Spleen (tissue), 7 donors: ENCODE data around the gene HLA-DQB2.

Experiments used
- POLR2A ChIP-seq, 3 donors: fragments of 450-650 bp; IDR thresholded peaks; one replicate each; pipeline ENCODE4 v1.5.1; 2017; ENCODE audit warnings: antibody characterized with exemption in 3 of 3, mild to moderate bottlenecking in 1 of 3
- POLR2AphosphoS5 ChIP-seq, 3 donors: sonication (generic); formaldehyde crosslinking; IDR thresholded peaks; one replicate each; pipeline ENCODE4 v1.5.1; 2017; ENCODE audit warnings: antibody characterized with exemption in 3 of 3
- TF ChIP-seq, protein P1 (sequence below), 11 experiments: fragments of 200-600 bp in 7 of 11; fragments of 450-650 bp in 4 of 11; sonication (generic) in 4 of 11; IDR thresholded peaks in 8 of 11; conservative IDR thresholded peaks in 3 of 11; 1 replicate in 7 of 11; 2 replicates in 4 of 11; pipeline versions ENCODE4 v1.4.0 to v1.8.0; 2016 to 2021; ENCODE audit warnings: antibody characterized with exemption in 11 of 11, inconsistent platforms in 4 of 11, mild to moderate bottlenecking in 1 of 11
- donor health status: DM: no; HTN: no; CAD: no; lungs with moderate emphysema.
- donor health status: DM: no; HTN: no; CAD: no.
- donor health status: DM: no; HTN: no; CAD: no.

DNA sequence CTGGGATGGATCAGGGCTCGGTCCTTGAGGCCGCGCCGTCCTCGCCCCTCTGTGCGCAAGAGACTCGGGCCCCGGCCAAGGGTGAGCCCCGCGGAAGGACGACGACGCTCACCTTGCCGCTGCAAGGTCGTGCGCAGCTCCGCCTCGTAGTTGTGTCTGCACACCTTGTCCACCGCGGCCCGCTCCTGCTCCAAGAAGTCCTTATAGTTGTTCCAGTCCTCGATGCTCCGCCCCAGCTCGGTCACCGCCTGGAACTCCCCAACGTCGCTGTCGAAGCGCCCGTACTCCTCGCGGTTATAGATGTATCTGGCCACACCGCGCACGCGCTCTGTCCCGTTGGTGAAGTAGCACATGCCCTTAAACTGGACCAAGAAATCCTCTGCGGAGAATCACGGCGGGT, 1.8 kb downstream of the HLA-DQB2 start:
- TF ChIP-seq, protein P1, sequence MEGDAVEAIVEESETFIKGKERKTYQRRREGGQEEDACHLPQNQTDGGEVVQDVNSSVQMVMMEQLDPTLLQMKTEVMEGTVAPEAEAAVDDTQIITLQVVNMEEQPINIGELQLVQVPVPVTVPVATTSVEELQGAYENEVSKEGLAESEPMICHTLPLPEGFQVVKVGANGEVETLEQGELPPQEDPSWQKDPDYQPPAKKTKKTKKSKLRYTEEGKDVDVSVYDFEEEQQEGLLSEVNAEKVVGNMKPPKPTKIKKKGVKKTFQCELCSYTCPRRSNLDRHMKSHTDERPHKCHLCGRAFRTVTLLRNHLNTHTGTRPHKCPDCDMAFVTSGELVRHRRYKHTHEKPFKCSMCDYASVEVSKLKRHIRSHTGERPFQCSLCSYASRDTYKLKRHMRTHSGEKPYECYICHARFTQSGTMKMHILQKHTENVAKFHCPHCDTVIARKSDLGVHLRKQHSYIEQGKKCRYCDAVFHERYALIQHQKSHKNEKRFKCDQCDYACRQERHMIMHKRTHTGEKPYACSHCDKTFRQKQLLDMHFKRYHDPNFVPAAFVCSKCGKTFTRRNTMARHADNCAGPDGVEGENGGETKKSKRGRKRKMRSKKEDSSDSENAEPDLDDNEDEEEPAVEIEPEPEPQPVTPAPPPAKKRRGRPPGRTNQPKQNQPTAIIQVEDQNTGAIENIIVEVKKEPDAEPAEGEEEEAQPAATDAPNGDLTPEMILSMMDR (IDR thresholded peaks at IDR 0.05 in 8 of 11, conservative IDR thresholded peaks at IDR 0.05 in 3 of 11): no peak
- TF ChIP-seq POLR2A (IDR thresholded peaks at IDR 0.05) (no peak), POLR2AphosphoS5 (IDR thresholded peaks at IDR 0.05) (no peak)
